Stimulated activated CD4-positive, alpha-beta T cell treated with anti-CD3 and anti-CD28 coated beads, Interleukin-4, amount 100 ng/mL, for 4 hours (primary cell): Measurements from ENCODE around the gene SCRN1.

Experiments used
- DNase-seq, 2 experiments: peaks; one replicate each; pipeline ENCODE4 v3.0.0-alpha.2; 2020

The SCRN1 gene

GRCh38 chr7:29989257-29989995 lies at the start of gene SCRN1:
SCRN1 (minus strand) TSS chr7:29989801; CDS start chr7:29969067, 20,734 bp downstream.
- peak in 1 of 2 experiments; percentile 18 for DNase-seq

GRCh38 chr7:30038196-30038980 lies 48.8 kb upstream of the SCRN1 start:
- no peak for DNase-seq

- DNase-seq = no peak
Measured at GRCh38 chr7:30036220-30036619, 46.6 kb upstream of the SCRN1 start.

GRCh38 chr7:30034501-30034900 lies 44.9 kb upstream of the SCRN1 start:
- DNase-seq = no peak

GRCh38 chr7:30032310-30033125 lies 42.9 kb upstream of the SCRN1 start:
- no peak for DNase-seq

- DNase-seq = peak in 1 of 2 experiments; percentile 3
Measured at GRCh38 chr7:30029696-30030095, 40.1 kb upstream of the SCRN1 start.

- no peak for DNase-seq
Measured at GRCh38 chr7:30028749-30029635, 39.4 kb upstream of the SCRN1 start.

GRCh38 chr7:30028216-30028748 lies 38.7 kb upstream of the SCRN1 start, which contains the start of gene PLEKHA8:
PLEKHA8 (plus strand) TSS chr7:30028412; CDS start chr7:30028763, 351 bp downstream.
- peak; percentile 82 to 89 for DNase-seq

GRCh38 chr7:30027740-30028215 lies 38.2 kb upstream of the SCRN1 start:
- no peak for DNase-seq

GRCh38 chr7:30027065-30027456 lies 37.5 kb upstream of the SCRN1 start:
- peak; percentile 12 to 30 for DNase-seq

GRCh38 chr7:30026229-30027064 lies 36.8 kb upstream of the SCRN1 start, which contains the start of gene FKBP14:
FKBP14 (minus strand) TSS chr7:30026702; CDS start chr7:30026508, 194 bp downstream.
- DNase-seq = peak; percentile 82 to 92

GRCh38 chr7:30023524-30023923 lies 33.9 kb upstream of the SCRN1 start:
- no peak for DNase-seq

- no peak for DNase-seq
Measured at GRCh38 chr7:30022991-30023390, 33.4 kb upstream of the SCRN1 start.

- no peak for DNase-seq
Measured at GRCh38 chr7:30020535-30020934, 30.9 kb upstream of the SCRN1 start.

GRCh38 chr7:30019960-30020359 lies 30.4 kb upstream of the SCRN1 start:
- no peak for DNase-seq

GRCh38 chr7:30019387-30019786 lies 29.8 kb upstream of the SCRN1 start:
- DNase-seq = no peak

GRCh38 chr7:30018451-30018850 lies 28.9 kb upstream of the SCRN1 start:
- DNase-seq = no peak

- no peak for DNase-seq
Measured at GRCh38 chr7:30012757-30013156, 23.2 kb upstream of the SCRN1 start.

- no peak for DNase-seq
Measured at GRCh38 chr7:30010021-30010420, 20.4 kb upstream of the SCRN1 start.

GRCh38 chr7:30005464-30005863 lies 15.9 kb upstream of the SCRN1 start:
- no peak for DNase-seq

GRCh38 chr7:30003098-30003497 lies 13.5 kb upstream of the SCRN1 start:
- no peak for DNase-seq
